GM12864 (cell line): ENCODE data around the gene EP300.
A peak's percentile ranks its signal among the peaks of the same experiment; 100 is the strongest.

Experiments
- DNase-seq: peaks from one replicate; pipeline ENCODE4 v3.0.0-alpha.2; 2011; ENCODE audit warnings: low read depth
- H3K4me3 ChIP-seq: 2 replicates; pipeline ENCODE4 v1.5.1; 2011; ENCODE audit warnings: mild to moderate bottlenecking, low read depth, low read length, control low read depth
- TF ChIP-seq, protein P1 (sequence below): IDR thresholded peaks from 2 replicates; pipeline ENCODE4 v1.5.1; 2011; ENCODE audit warnings: low read depth, mild to moderate bottlenecking, moderate library complexity, low read length, control low read depth, inconsistent platforms; ENCODE audit errors: missing control alignments

The EP300 gene

DNA sequence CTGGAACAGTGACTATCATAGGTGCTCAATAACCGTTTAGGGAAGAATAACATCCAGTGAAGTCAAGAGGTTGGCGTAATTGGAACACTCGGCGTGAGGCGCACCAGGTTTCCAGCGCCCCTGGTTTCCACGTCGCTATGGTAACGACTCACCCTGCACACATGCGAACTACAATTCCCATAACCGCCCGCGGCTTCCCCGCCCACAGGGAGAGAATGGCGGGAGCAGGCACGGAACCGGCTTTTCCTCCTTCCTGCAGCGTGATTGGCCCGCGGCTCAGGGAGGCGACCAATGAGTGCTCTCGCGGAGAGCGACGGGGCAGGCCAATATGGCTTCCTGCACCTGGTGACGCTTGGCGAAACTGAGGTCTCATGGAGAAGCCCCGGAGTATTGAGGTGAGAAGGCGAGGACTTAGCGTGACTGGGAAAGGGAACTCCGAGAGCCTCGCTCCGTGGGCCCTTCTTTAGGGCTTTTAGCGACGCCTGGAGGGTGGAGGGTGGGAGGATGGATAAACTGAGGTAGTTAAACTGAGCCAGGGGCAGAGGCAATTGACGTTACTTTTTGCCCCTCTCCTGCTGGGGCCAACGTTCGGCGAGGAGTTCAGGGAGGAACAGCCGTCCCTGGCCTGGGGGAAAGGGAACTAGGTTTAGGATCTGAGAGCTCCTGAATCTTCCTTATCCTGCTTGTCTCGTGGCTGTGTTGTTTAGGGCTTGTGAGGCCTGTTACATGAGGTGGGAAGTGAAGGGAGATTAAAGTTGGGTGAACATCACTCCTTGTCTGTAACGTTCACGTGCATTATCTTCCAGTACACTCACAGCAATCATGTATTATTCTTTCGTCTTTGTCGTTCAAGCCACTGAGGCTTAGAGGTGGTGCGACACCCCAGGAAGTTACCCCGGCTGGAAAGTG lies 112.9 kb downstream of the EP300 start, which contains the start of gene L3MBTL2:
TSS of gene L3MBTL2 (plus strand) at position 321 of the 909 bp plus-strand sequence. CDS start at position 372, 51 bp downstream.
- peak; percentile 88 for DNase-seq
- peak within 1 kb of the TSS; percentile 59 for H3K4me3 ChIP-seq
- TF ChIP-seq, protein P1, sequence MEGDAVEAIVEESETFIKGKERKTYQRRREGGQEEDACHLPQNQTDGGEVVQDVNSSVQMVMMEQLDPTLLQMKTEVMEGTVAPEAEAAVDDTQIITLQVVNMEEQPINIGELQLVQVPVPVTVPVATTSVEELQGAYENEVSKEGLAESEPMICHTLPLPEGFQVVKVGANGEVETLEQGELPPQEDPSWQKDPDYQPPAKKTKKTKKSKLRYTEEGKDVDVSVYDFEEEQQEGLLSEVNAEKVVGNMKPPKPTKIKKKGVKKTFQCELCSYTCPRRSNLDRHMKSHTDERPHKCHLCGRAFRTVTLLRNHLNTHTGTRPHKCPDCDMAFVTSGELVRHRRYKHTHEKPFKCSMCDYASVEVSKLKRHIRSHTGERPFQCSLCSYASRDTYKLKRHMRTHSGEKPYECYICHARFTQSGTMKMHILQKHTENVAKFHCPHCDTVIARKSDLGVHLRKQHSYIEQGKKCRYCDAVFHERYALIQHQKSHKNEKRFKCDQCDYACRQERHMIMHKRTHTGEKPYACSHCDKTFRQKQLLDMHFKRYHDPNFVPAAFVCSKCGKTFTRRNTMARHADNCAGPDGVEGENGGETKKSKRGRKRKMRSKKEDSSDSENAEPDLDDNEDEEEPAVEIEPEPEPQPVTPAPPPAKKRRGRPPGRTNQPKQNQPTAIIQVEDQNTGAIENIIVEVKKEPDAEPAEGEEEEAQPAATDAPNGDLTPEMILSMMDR, result no peak

DNA sequence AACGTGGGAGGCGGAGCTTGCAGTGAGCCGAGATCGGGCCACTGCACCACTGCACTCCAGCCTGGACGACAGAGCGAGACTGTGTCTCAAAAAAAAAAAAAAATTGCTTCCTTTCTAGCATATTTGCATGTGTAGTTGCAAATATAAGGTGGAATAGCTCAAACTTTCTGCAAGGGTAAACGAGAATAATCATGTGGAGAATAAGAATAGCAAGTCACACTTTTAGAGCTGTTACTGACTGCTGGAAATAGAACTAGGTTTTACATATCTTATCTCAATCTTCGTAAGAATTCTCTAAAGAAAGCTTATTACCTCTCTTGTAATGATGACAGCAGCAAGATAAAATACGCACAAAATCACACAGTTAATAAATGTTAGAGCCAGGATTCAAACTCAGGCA lies 114.3 kb downstream of the EP300 start:
- TF ChIP-seq, protein P1, result no peak
- no peak for DNase-seq
- no peak overlapping the region; the same call in 1 of the 2 replicates for H3K4me3 ChIP-seq

DNA sequence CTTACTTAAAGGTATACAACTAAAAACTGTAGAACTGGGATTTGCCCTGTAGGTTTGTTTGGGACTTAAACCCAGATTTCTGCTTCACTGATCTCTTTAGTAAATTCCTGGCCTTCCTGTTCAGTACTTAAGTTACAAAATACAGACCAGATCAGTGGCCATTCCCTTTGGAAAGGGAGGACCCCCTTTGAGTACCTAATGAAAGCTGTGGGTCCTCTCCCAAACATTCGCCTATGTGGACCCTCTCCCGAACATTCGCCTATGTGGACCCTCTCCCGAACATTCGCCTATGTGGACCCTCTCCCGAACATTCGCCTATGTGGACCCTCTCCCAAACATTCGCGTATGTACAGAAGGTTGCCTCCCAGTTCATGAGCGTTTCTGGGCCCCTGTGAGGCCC lies 123.0 kb downstream of the EP300 start:
- DNase-seq, result no peak
- TF ChIP-seq, protein P1, result no peak

DNA sequence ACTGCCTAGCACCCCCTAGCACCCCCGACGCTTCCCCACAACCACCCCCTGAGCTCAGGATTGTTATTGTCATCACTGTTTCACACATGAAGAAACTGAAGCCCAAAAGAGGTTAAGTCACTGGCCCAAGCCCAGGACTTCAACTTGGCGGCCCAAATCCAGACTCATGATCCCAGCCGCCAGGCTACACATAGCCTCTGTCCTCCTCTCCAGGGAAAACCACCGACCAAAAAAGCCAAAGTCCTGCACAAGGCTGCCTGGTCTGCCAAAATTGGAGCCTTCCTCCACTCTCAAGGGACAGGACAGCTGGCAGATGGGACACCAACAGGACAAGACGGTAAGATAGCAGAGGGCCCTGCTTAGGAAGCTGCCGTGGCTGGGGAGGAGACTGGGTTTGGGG lies 123.5 kb downstream of the EP300 start:
- TF ChIP-seq, protein P1, result no peak
- DNase-seq, result no peak
- no peak overlapping the region for H3K4me3 ChIP-seq

More for the DNA sequence above, 123.0 kb downstream of the EP300 start:
- no peak overlapping the region for H3K4me3 ChIP-seq

DNA sequence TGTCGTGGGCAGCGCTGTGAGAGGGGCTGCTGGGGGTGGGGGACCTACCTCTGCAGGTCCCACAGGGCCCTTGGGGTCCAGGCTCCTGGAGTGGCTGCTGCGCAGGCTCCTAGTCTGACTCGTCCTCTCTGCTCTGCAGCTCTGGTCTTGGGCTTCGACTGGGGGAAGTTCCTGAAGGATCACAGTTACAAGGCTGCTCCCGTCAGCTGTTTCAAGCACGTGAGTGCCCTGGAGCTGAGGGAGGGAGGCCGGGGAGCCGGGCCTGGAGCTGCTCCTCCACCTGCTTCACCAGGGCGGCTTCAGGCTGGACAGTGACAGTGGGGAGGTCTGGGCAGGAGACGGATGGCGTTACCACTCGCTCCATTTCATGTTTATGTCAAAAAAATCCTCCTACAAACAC lies 124.6 kb downstream of the EP300 start:
- H3K4me3 ChIP-seq, result no peak overlapping the region
- DNase-seq, result no peak
- TF ChIP-seq, protein P1, result no peak

DNA sequence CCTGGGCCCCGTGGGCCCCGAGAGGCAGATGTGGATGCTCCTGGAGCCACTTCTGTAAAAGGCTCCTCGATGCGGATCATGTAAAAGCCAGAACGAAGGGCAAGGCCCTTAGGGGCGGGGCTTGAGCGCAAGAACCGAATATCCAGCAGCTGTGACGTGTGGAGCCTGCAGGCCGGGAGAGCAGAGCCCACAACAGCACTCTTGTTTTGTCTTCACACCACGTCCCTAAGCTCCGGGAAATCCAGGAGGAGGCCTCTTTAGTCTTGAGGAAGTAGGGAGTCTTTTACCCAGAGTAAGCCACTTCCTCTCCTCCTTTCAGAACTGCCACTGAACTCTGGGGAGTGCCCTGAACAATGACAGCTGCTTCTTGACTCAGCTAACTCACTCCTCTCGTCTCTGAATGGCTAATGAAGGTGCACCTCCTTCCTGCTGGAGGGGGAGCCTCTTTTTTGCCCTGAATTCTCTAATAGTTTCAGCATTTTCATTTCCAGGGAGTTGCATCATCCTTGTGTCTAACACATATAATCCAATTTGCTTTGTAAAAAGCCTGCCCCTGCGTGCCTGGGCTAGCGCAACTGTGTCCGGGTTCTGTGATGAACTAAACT lies 125.3 kb downstream of the EP300 start:
- no peak overlapping the region for H3K4me3 ChIP-seq
- DNase-seq, result peak; percentile 53
- TF ChIP-seq, protein P1, result no peak
